GM10266 (cell line): Measurements from ENCODE around the gene MSANTD1.

Experiments
- DNase-seq: peaks from one replicate; pipeline ENCODE4 v3.0.0; 2012; ENCODE audit errors: extremely low spot score
- CTCF ChIP-seq: IDR thresholded peaks from 2 replicates; pipeline ENCODE4 v1.5.1; 2012; ENCODE audit warnings: mild to moderate bottlenecking, low read depth; ENCODE audit not compliant: control insufficient read depth, insufficient read depth; ENCODE audit errors: missing control alignments

Gene MSANTD1

GRCh38 chr4:3228881-3229280, 20.1 kb upstream of the MSANTD1 start:
- DNase-seq, result no peak
- TF ChIP-seq CTCF, result no peak

GRCh38 chr4:3229328-3229727, 19.6 kb upstream of the MSANTD1 start:
- no peak for TF ChIP-seq CTCF

DNA sequence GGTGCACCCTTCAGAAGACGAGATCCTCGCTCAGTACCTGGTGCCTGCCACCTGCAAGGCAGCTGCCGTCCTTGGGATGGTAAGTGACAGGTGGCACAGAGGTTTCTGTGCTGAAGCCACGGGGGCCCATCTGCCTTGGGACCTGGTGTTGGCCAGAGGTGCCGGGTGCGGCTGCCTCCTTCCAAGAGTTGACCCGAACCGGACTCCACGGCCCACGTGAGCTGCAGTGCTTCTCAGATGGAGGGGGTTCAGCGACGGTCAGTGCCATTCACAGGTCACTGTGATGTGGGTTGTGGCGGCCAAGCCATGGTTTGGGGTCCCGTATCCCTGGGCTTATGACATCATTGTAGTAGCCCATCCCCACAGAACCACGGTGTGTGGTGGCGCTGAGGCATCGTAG, 19.0 kb upstream of the MSANTD1 start:
- no peak for TF ChIP-seq CTCF
- DNase-seq, result no peak

More at GRCh38 chr4:3229328-3229727, 19.6 kb upstream of the MSANTD1 start:
- no peak for DNase-seq

GRCh38 chr4:3231471-3231870, 17.5 kb upstream of the MSANTD1 start:
- no peak for TF ChIP-seq CTCF
- no peak for DNase-seq

DNA sequence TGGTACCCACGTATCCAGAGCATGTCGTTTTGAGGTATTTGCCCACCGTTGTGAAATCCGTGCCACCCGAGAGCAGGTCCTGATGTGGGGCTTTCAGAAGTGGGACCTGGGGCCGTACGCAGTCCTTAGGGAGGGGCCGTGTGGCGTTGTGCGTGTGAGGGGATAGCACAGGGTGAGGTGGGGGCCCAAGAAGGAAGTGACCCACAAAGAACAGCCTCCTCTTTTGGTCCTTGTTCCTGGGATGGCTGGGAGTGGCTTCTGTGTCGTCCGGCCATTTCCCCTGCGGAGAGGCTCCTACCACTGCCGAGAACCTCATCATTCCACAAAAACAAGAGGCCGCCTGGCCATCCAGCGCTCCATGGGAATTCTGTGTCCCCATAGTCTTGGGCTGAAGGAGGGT, 17.0 kb upstream of the MSANTD1 start:
- no peak for TF ChIP-seq CTCF

GRCh38 chr4:3232871-3233271, 16.1 kb upstream of the MSANTD1 start:
- no peak for DNase-seq

More for the DNA sequence above, 17.0 kb upstream of the MSANTD1 start:
- DNase-seq, result no peak

More at GRCh38 chr4:3232871-3233271, 16.1 kb upstream of the MSANTD1 start:
- TF ChIP-seq CTCF, result no peak
